SH-SY5Y (cell line): ENCODE data around the gene AK5.

ENCODE experiments used
- GATA2 ChIP-seq: IDR thresholded peaks from 2 replicates; pipeline ENCODE4 v1.6.1; 2011; ENCODE audit warnings: mild to moderate bottlenecking, low read depth, low read length
- GATA3 ChIP-seq: IDR thresholded peaks from 2 replicates; pipeline ENCODE4 v1.6.1; 2011; ENCODE audit warnings: low read depth, mild to moderate bottlenecking, low read length, moderate library complexity

- TF ChIP-seq GATA2 (no peak), GATA3 (no peak)
Observed at GRCh38 chr1:77434967-77435366, 153.1 kb downstream of the AK5 start.
